H1 (cell line): ENCODE data around the gene CNIH3. TPM values are rescaled to one million over a fixed set of nuclear protein-coding genes. Genes with fewer than 3 reads are reported as not detected.

ENCODE experiments used
- ASH2L ChIP-seq: fragments of 200-600, 300-600 bp; sonication (generic); IDR thresholded peaks from one replicate; pipeline ENCODE4 v1.7.1; 2017; ENCODE audit warnings: low read length
- BCL11A ChIP-seq, 2 experiments: IDR thresholded peaks; one replicate each; pipeline ENCODE4 v1.6.1; 2011; ENCODE audit warnings: low read depth in 2 of 2, low read length in 2 of 2, mild to moderate bottlenecking in 2 of 2
- CHD7 ChIP-seq: fragments of 300-600 bp; sonication (generic); IDR thresholded peaks from 2 replicates; pipeline ENCODE4 v1.7.1; 2012; ENCODE audit warnings: low read length, moderate library complexity, mild to moderate bottlenecking, inconsistent platforms; ENCODE audit not compliant: insufficient replicate concordance
- EP300 ChIP-seq, 2 experiments: IDR thresholded peaks; 1 replicate in 1 of 2; 2 replicates in 1 of 2; pipeline ENCODE4 v1.6.1; 2011 to 2012; ENCODE audit warnings: low read depth in 2 of 2, low read length in 2 of 2, mild to moderate bottlenecking in 2 of 2, borderline replicate concordance in 1 of 2, inconsistent platforms in 1 of 2, moderate library complexity in 1 of 2
- KDM4A ChIP-seq: IDR thresholded peaks from one replicate; pipeline ENCODE4 v1.7.1; 2012; ENCODE audit warnings: low read depth, mild to moderate bottlenecking, moderate library complexity, low read length, inconsistent platforms; ENCODE audit not compliant: severe bottlenecking
- KDM5A ChIP-seq: fragments of 200-600 bp; IDR thresholded peaks from 2 replicates; pipeline ENCODE4 v1.7.1; 2012; ENCODE audit warnings: mild to moderate bottlenecking, low read length, inconsistent platforms, mixed read lengths
- POLR2A ChIP-seq, 2 experiments: IDR thresholded peaks; 1 replicate in 1 of 2; 2 replicates in 1 of 2; pipeline ENCODE4 v1.6.1; 2011; ENCODE audit warnings: low read depth in 2 of 2, low read length in 2 of 2, mild to moderate bottlenecking in 2 of 2; ENCODE audit errors: control extremely low read depth in 1 of 2
- RNF2 ChIP-seq: fragments of 200-900, 300-1000 bp; sonication (generic); IDR thresholded peaks from 2 replicates; pipeline ENCODE4 v1.7.1; 2016; ENCODE audit warnings: borderline replicate concordance, low read depth, mild to moderate bottlenecking, antibody characterized with exemption, low read length; ENCODE audit not compliant: poor library complexity, severe bottlenecking; ENCODE audit errors: missing control alignments
- RXRA ChIP-seq: IDR thresholded peaks from 2 replicates; pipeline ENCODE4 v1.6.1; 2011; ENCODE audit warnings: low read depth, mild to moderate bottlenecking, low read length, moderate library complexity; ENCODE audit not compliant: insufficient read depth
- SAP30 ChIP-seq: fragments of 300-600 bp; sonication (generic); IDR thresholded peaks from 2 replicates; pipeline ENCODE4 v1.7.1; 2012; ENCODE audit warnings: low read length, moderate library complexity, mild to moderate bottlenecking, inconsistent platforms; ENCODE audit not compliant: insufficient read depth, insufficient replicate concordance
- SP1 ChIP-seq: IDR thresholded peaks from 2 replicates; pipeline ENCODE4 v1.6.1; 2011; ENCODE audit warnings: low read depth, low read length
- YY1 ChIP-seq: IDR thresholded peaks from 2 replicates; pipeline ENCODE4 v1.6.1; 2011; ENCODE audit warnings: low read depth, mild to moderate bottlenecking, low read length
- polyA plus RNA-seq, 7 experiments: library from polyadenylated mRNA; depleted of rRNA in 3 of 7; stranded (reverse) in 5 of 7; unstranded in 2 of 7; fragments of >200 nt in 5 of 7; fragments of 200-250 nt in 2 of 7; gene quantifications; 1 replicate in 5 of 7; 2 replicates in 1 of 7; 4 replicates in 1 of 7; pipeline versions ENCODE4 v1.2.1 to v1.2.3, GENCODE V29; 2011 to 2013; ENCODE audit warnings: missing spikeins in 2 of 7, mixed read lengths in 2 of 7
- total RNA-seq: library from RNA; stranded (reverse); fragmentation: NEBNext Ultra II Directional; extraction: Animal tissue kit (Norgen Biotek cat#: 25700); gene quantifications from 2 replicates; pipeline ENCODE4 v1.2.1, GENCODE V29; 2021

The CNIH3 gene
- total and polyA plus RNA-seq, 2 of the 8 experiments (the other 6 are each of a cell fraction or from before 2014, with no cell fraction given), result 3.7 to 5.6 TPM

- TF ChIP-seq CHD7 (no peak), SAP30 (no peak), POLR2A (IDR thresholded peaks at IDR 0.05; ENCODE audit: control extremely low read depth in 1 of 2, low read depth in 2 of 2, low read length in 2 of 2) (no peak), SP1 (no peak), EP300 (IDR thresholded peaks at IDR 0.05; ENCODE audit: borderline replicate concordance in 1 of 2, low read depth in 2 of 2, low read length in 2 of 2) (no peak), RXRA (no peak), ASH2L (no peak), KDM5A (no peak), BCL11A (IDR thresholded peaks at IDR 0.05; ENCODE audit: low read depth in 2 of 2, low read length in 2 of 2) (no peak), YY1 (no peak), KDM4A (no peak), RNF2 (no peak)
Observed at GRCh38 chr1:224679606-224680005, 63.5 kb downstream of the CNIH3 start (continued).
